Adrenal gland (tissue), 5 donors: Measurements from ENCODE around the gene STRN3.

Source experiments
- CTCF ChIP-seq, 6 experiments: fragments of 450-650 bp in 4 of 6; fragments of 200-600 bp in 2 of 6; sonication (generic) in 1 of 6; IDR thresholded peaks; 1 replicate in 5 of 6; 2 replicates in 1 of 6; pipeline versions ENCODE4 v1.5.1 to v1.8.0; 2016 to 2021; ENCODE audit warnings: antibody characterized with exemption in 6 of 6, mild to moderate bottlenecking in 2 of 6, moderate library complexity in 1 of 6
- POLR2A ChIP-seq, 2 donors: fragments of 450-650 bp; IDR thresholded peaks; one replicate each; pipeline ENCODE4 v1.6.1; 2017; ENCODE audit warnings: antibody characterized with exemption in 2 of 2, mild to moderate bottlenecking in 2 of 2, moderate library complexity in 1 of 2
- donor health status: DM: no; HTN: no; CAD: no.

GRCh38 chr14:30925254-30925653, 100.9 kb downstream of the STRN3 start:
- TF ChIP-seq CTCF (IDR thresholded peaks at IDR 0.05), result no peak
- no peak for TF ChIP-seq POLR2A (IDR thresholded peaks at IDR 0.05)
